GM21390 (cell line): ENCODE results near the gene ATP8B3.

Experiments
- ATAC-seq: cut with Tn5 transposase; IDR thresholded peaks from one replicate; pipeline ENCODE4 v1.9.1; 2021; ENCODE audit not compliant: unreplicated experiment

ATP8B3 gene

DNA sequence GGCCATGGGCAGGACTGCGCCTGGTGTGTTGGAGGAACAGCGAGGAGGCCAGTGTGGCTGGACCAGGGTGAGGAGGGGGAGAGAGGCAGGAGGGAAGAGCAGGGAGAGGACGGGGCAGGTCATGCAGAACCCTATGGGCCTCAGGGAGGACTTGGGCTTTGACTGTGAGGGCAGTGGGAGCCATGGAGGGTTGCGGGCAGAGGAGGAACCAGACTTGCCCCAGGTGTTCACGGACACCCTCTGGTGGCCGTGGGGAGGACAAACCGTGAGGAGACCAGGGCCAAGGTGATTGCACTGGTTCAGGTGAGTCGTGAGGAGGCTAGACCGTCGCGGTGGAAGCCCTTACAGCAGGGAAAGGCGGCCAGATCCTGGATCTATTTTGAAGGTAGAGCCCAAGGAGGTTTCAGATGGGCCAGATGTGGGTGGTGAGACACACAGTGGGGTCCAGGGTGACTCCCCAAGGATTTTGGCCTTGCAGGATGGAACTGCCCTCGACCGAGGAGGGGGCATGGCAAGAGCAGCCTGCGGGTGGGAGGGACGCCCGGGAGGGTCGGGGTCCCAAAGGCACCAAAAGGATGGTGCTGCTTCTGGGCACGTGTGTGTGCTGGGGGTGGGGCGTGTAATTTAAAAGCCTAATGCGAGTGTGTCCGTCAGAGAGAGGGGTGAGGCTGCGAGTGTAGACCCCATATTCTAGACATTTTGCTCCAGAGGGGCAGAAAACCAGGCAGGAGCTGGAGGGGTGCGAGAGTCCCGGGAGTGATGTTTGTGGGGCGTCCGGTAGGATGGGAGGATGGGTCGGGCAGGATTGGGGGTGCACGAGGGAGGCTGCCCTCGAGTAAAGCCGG lies 39.0 kb upstream of the ATP8B3 start:
- no peak for ATAC-seq

DNA sequence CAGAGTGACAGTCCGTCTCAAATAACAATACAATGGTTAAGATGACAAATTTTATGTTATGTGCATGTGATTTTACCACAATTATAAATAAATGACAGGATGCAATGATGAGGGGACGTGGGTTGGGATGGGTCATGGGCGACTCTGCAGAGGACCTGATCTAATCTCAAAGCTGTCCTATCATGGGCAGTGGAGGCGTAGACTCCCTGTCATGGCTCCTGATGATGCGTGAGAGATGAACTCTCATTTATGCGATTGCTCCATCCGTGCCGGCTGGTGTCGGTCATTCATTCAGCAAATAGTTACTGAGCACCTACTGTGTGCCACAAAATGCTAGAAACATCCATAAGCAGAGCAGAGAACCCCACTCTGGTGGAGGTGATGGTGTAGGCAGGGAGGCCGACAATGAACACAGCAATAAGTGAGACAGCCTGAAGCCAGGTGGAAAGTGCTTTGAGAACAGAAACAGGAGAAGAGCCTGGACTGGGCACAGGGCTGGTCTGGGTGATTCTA lies 37.9 kb upstream of the ATP8B3 start:
- no peak for ATAC-seq

DNA sequence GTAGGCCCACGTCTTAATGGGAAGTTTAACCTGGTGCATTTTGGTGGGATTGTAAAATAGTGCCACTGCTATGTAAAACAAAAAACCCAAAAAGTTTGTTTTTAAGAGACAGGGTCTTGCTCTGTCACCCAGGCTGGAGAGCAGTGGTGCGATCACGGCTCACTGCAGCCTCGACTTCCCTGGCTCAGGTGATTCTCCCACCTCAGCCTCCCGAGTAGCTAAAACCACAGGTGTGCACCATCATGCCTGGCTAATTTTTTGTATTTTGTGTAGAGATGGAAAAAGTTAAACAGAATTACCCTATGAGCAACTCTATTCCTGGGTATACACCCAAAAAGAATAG lies 37.0 kb upstream of the ATP8B3 start:
- no peak for ATAC-seq

DNA sequence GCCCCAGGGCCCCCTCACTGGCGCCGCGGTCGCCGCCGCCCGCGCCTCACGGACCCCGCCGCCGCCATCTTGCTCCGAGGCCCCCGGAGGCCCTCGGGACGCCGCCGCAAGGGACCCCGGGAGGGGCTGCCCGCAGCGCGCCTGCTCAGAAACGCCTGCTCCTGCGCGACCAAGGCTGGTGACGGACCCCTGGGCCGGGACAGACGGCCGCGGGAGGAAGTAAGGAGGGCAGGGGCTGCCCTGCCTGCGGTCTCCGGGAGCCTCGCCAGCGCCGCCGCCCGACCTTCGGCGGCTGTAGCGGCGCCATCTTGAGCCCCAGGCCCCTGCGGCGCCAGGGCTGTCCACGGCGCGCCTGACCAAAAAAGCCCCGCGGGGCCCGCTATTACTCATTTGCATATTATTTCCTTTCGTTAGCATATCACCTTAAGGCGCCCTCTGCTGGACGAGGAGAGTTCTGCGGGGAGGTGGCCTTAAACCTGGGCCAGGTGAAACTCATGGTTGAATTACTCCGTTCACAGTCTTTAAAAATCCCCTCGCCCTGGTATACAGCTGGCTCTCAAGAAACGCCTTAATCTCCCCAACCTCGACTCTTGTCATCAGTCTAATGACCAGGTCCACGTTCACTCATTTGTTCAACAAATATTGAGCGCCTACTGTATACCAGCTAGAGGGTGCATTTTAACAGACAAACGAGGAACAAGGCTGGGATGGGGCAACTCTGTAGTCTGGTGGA lies 36.5 kb upstream of the ATP8B3 start, which contains the start of gene REXO1:
REXO1 (minus strand) TSS at position 85 of the 733 bp plus-strand sequence. CDS start 125 bp downstream, outside the sequence.
- ATAC-seq = peak; percentile 62

DNA sequence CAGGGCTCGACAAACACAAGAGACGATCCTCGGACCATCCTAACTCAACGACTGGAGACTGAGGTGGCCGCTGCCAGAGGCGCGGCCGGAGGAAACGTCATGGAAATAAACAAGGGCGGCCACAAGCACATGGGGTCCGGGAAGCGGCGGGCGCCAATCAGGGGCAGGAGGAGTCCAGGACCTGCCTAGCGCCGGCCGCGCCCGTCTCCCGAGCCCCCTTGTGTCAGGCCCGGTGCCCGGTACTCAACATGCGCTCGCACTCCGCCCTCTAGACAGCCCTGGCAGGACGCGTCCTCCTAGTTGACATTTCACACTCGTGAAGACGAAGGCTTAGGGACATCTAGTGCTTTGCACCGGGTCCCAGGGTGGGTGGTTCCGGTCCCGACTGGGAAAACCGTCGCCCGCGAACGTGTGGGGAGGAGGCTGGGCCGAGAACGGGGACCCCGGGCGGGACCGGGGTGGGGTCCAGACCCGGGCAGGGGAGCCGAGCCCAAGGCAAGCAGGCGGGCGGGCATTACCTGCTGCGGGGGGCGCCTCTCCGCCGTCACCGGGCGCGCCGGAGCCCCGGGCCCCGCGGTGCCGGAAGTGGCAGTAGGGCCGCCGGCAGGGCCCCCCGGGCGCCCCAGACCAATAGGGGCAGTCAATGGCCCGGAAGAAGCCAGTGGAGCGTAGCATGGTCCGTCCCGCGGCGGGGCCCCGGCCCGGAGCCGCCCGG lies 35.8 kb upstream of the ATP8B3 start:
- ATAC-seq = peak; percentile 20

DNA sequence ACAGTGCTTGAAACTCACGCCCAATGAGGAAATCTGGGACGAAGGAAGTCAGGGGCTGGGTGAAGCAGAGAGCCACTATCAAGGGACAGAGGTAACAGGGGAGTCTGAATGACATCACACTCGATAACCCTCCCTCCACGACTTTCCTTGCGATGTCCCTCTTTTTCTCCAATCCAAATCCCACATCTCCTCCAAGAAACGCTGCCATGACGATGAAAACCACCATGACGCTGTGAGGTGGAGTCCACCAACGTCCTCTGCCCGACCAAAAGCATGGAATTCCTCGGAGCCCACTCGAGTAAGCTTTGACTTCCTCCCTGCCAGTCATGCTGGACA lies 35.2 kb upstream of the ATP8B3 start:
- no peak for ATAC-seq

DNA sequence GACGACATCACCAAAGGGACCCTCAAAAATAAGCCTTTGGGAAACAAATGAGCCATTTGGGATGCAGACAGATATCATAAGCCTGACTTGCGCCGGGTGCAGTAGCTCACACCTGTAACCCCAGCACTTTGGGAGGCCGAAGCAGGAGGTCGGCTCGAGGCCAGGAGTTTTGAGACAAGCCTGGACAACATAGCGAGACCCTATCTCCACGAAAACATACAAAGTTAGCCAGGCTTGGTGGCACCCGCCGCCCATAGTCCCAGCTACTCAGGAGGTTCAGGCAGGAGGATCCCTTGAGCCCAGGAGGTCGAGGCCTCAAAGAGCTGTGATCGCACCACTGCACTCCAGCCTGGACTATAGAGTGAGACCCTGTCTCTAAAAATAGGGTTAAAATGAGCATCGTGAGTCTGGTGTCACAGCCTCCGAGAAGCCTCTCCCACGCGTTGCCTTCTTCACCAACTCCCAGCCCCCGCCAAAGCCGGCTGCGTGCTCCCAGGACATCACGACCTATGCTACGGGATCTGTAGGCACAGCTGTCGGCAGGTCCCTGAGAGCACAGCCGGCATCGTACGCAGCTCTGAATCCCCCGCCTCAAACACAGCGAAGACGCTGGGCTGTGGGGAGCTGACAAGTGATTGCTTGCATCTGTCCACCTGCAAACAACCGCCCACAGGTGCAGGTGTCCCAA lies 34.6 kb upstream of the ATP8B3 start:
- ATAC-seq = no peak

DNA sequence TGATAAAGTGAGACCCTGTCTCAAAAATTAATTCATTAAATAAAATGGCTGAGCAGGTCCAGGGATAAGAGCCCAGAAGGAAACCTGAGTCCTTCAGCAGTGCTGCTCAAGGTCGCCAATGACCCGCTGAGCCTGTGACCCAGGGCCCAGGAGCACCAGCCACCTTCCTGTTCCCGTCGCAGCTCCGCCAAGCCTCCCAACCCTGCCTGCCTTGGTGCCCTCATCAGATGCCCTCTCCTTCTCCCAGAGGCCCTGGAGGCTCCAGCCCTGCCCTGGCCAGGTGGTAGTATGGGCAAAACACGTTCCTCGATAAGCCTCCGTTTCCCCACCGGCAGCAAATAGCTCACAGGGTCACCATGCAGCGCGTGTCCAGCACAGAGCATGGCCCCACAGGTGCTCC lies 33.6 kb upstream of the ATP8B3 start:
- no peak for ATAC-seq

DNA sequence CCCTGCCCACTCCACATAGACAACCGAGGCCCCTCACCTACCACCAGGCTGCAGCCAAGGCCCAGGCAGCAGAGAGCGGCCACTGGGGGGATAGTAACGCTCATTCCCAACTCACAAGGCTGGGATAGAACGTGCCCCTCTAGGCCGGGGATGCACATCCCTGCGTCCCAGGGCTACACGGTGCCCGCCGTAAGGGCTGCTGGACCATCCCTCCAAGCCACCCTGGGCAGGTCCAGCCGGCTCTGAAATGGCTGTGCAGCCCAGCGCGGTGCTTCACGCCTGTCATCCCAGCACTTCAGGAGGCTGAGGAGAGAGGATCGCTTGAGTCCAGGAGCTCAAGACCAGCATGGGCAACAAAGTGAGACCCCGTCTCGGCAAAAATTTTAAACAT lies 33.0 kb upstream of the ATP8B3 start:
- no peak for ATAC-seq

DNA sequence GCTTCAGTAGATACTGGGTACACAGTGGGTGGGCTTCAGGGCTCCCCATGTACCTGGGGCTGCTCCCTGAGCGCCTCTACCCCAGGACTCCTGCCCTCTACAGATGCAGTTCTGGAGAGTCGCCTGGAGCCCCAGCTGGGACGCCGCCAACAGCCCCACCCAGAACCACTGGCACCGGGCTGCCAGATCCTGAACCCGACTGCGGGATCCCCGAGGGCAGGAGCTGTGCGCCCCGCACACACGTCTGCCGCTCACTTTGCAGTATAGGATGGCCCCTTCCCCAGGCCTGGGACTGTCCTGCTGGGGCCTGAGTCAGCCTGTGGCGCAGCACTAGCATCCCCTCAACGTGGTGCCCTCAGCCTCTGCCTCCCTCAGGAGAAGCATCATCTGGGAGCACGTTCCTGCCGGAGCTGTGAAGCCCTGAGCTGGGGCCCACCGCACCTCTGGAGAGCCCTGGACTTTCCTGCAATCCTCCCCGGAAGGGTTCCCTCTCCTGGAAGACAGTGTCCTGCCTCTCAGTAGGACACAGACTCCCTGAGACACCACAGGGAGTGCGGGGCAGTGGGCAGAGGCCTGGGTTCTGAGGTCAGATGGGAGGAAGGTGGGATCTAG lies 32.5 kb upstream of the ATP8B3 start:
- no peak for ATAC-seq

DNA sequence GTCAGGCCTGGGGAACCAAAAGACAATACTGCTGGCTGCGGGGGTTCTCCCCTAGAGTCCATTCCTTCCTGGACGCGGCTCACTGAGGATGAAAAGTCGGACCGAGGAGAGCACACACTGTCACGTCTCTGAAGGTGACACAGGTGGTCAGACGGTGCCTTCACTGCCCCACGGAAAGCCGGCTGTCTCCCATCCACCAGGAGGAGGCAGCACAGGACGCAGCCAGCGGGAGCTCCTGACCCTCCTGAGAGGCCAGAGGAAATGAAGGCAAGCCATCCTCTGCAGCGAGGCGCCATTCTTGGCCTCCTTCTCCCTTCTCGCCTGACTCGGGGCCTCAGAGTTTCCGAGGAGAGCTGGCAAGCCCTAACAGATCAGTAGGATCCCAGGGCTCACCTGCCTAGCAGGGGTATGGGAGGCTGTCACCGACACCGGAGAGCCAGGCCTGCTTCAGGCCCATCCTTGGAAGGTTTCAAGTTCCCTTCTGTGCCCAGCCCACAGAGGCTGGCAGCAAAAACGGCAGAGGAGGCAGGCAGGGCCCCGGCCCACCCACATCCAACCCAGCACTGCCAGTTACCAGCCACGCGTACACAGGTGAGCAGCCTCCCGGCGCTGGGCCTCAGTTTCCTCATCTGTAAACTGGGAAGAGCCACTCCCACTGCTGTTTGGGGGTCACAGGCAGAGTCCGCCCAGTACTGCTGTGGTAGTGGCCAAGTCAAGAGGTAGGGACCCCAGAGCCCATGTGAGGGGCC lies 31.7 kb upstream of the ATP8B3 start:
- ATAC-seq = no peak

DNA sequence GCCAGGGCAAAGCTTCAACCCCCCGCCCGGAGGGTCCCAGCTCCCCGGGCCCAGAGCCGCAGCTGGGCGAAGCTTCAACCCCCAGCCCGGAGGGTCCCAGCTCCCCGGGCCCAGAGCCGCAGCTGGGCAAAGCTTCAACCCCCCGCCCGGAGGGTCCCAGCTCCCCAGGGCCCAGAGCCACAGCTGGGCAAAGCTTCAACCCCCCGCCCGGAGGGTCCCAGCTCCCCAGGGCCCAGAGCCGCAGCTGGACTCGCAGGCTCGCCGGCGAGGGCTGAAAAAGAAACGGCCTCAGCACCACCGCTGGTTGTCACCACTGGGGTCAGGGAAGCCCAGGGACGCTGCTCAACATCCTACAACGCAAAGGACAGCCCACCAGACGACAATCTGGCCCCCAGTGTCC lies 31.0 kb upstream of the ATP8B3 start:
- ATAC-seq = no peak

DNA sequence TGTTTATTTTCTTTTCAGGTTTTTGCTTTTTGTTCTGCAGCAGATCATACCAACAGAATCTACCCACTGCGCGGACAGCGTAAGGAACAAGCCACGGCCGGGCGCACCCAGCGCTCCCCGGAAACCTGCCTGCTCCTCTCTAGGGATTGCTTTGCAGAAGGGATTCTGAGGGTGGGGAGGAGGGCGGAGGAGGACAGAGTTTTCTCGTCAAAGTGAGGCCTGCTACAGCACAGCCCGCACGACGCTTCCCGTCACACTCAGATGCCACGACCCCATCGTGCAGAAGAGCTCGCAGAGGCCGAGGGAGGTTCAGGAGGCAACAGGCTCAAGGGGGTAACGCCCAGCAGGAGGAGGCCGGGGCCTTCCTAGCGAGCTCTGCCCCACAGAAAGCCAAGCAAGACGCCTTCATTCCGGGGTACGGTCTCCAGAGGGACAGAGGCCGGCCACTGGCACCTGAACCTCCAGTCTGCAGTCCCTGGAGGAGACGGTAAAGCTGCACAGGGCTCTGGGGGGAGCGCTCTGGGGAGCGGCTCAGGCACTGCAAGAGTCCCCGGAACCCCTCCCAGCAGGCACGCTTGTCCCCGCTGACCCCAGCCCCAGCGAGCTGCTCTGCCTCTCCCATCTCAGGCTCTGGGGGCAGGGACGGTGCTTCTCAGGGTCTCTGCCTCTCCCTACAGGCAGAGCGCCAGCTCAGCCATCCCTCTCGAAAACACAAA lies 29.3 kb upstream of the ATP8B3 start:
- no peak for ATAC-seq

DNA sequence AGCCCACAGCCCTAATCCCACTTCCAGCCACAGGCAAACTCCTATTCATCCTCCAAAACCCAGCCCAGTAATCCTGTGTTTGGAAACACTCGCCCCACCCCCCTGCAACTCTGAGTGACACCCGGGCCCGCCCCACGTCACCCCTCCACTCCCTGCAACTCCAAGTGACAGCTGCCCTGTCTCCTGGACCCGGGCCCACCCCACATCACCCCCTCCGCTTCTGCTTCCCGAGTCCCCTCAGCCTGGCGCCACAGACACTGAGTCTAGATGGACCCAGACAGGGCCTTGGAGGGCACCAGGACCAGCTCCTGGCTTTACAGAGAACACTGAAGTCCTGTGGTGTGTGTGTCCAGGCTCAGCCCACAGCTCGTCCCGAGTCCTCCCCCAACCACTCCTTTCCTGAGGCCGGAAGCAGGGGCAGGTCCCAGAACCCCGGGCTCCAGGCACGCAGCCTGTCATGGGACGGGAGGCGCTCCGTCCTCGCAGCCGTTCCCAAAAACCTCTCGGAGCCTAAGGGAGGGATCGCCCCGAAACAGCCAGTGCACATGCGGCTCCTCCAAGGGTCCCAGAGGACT lies 28.6 kb upstream of the ATP8B3 start:
- no peak for ATAC-seq

DNA sequence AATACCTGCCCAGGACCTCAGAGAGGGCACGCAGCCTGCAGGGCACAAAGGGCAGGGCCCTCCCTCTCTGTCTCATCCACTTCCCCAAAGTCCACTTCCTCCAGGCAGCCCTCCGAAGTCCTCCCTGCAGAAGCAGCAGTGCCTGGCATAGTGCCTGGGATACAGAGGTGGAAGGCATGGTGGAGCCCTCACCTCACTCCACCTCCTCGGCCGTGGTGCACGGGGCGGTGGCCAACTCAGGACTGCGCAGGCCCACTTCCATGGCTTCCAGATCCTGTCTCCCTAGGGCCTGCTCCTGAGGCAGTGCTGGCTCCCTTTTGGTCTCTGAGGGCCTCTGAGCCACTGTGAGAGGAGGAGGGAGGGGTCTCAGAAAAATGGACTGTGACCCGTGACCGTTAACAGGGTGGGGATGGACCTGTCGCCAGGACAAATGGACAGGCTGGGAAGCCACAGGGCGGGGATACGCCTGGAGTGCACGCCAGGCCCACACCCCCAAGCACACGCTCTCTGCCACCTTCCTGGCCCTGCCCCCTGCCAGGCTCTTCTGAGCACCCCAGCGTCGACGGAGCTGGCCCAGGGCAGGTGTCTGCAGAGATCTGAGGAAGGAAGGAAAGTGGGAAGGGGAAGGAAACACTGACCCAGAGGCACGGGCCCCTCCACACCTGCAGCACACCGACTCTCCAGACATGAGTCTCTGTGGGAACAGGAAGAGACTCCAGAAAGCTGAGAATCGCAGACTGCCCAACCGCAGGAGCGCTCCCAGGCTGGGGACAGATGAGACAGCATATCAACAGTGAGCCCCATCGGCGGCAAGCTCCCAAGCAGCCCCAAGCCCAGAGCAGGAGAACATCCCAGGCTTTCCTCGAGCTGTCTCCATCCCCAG lies 27.8 kb upstream of the ATP8B3 start:
- ATAC-seq = no peak

DNA sequence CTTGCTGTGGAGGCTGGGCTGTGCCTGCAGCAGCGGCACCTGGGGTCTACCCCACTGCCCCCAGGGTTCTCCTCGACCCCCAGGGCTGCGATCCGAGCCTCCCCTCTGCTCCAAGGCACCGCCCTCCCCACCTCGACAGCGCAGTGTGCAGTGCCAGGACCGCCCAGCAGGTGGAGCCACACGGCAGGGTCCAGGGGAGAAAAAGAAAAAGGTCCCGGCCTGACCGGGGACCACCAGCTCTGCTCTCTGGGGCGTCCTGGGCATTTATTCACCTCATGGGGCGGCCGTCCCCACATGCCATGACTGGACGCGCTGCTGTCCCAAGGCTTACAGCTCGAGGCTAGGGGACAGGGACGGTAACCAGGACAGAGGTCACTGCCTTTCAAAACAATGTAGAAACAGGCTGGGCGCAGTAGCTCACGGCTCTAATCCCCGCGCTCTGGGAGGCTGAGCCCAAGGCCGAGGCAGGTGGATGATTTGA lies 25.6 kb upstream of the ATP8B3 start:
- ATAC-seq = no peak

DNA sequence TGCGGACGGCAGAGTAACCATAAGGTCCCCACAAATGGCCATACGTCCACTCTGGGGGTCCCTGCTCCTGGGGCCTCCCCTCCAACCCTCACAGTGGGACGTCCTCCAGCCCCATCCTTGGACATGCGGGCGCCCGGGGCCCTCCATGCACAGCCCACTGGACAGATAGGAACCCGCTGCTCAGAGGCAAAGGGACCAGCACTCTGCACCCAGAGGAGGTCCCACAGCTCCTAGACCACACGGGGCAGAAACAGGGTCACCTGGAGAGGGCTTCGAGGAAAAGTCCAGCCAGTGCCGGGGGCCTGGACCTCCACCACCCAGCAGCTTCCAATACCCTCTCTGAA lies 25.1 kb upstream of the ATP8B3 start:
- no peak for ATAC-seq
